A673 (cell line): ENCODE data around the gene COL9A2.

ENCODE experiments used
- CTCF ChIP-seq: fragments of 300-800, 200-600 bp; sonication (generic); conservative IDR thresholded peaks from 2 replicates; pipeline ENCODE4 v1.5.1; 2017; ENCODE audit warnings: low read depth, mild to moderate bottlenecking, antibody characterized with exemption, low read length, moderate library complexity, mixed read lengths
- EZH2 ChIP-seq: fragments of 200-600 bp; sonication (generic); IDR thresholded peaks from 2 replicates; pipeline ENCODE4 v1.6.1; 2017; ENCODE audit warnings: borderline replicate concordance, low read depth, mild to moderate bottlenecking, mixed read lengths, antibody characterized with exemption, low read length; ENCODE audit not compliant: poor library complexity, severe bottlenecking

- TF ChIP-seq CTCF, result no peak
- no peak for TF ChIP-seq EZH2
These were observed 48.9 kb downstream of the COL9A2 start for GRCh38 chr1:40268211-40268610.
